WTC11 (cell line): ENCODE data around the gene LRP1.

Source experiments
- ATF3 ChIP-seq: sonication (generic); formaldehyde crosslinking; conservative IDR thresholded peaks from 2 replicates; pipeline ENCODE4 v1.8.1; 2022; ENCODE audit warnings: mild to moderate bottlenecking, missing genetic modification reagents
- CTCF ChIP-seq: fragments of 200-600 bp; IDR thresholded peaks from 2 replicates; pipeline ENCODE4 v1.8.0; 2022; ENCODE audit warnings: antibody characterized with exemption
- NFATC4 ChIP-seq: fragments of 250-450 bp; sonication (Bioruptor Pico); IDR thresholded peaks from 2 replicates; pipeline ENCODE4 v1.9.0; 2021; ENCODE audit warnings: mild to moderate bottlenecking
- NR2C2 ChIP-seq: sonication (generic); formaldehyde crosslinking; IDR thresholded peaks from 2 replicates; pipeline ENCODE4 v1.8.0; 2022; ENCODE audit warnings: mild to moderate bottlenecking, missing genetic modification reagents
- SP1 ChIP-seq: sonication (generic); formaldehyde crosslinking; conservative IDR thresholded peaks from 2 replicates; pipeline ENCODE4 v1.8.1; 2022; ENCODE audit warnings: missing genetic modification reagents

- TF ChIP-seq ATF3 (no peak), CTCF (no peak), NFATC4 (CRISPR knock-in tag) (no peak), SP1 (CRISPR knock-in tag) (no peak), NR2C2 (CRISPR knock-in tag) (no peak)
These were observed 61.8 kb downstream of the LRP1 start for GRCh38 chr12:57190037-57190436.
